ENCODE results near the gene ATP13A4. TPM values are rescaled to one million over a fixed set of nuclear protein-coding genes. Genes with fewer than 3 reads are reported as not detected.

ATP13A4 gene
- total RNA-seq, 2 experiments from 2014 or later: 0.98 to 1.6 TPM

GRCh38 chr3:193507566-193507965 is 47.1 kb downstream of the ATP13A4 start:
- Histone ChIP-seq H3K4me3 (ENCODE audit: low read length) (no peak overlapping the region), H3K27me3 (ENCODE audit: control insufficient read depth in 1 of 2, insufficient read depth in 2 of 2, low read length in 2 of 2) (no peaks in the 10 kb centered on the region), H3K27ac (ENCODE audit: low read depth in 1 of 2, low read length in 2 of 2) (no peak overlapping the region), H3K36me3 (ENCODE audit: insufficient read depth, low read length) (no peaks in the 10 kb centered on the region), H3K9me3 (ENCODE audit: control insufficient read depth in 1 of 2, insufficient read depth in 1 of 2, low read length in 2 of 2) (no peaks in the 10 kb centered on the region), H3K4me1 (ENCODE audit: insufficient read depth, low read length) (no peaks in the 10 kb centered on the region)
- Mint-ChIP-seq H3K4me3 (no peak overlapping the region), H3K27ac (no peak overlapping the region), H3K36me3 (ENCODE audit: low read depth) (no peaks in the 10 kb centered on the region), H3K4me1 (ENCODE audit: low read depth) (no peaks in the 10 kb centered on the region), H3K9me3 (no peaks in the 10 kb centered on the region), H3K27me3 (no peaks in the 10 kb centered on the region)
- no peak for TF ChIP-seq CTCF (IDR thresholded peaks at IDR 0.05)
- CTCF ChIA-PET: no interaction called here
- DNase-seq: no peak
- intact Hi-C loops (cut with DNase I, micrococcal nuclease): no loop called here
- POLR2A ChIA-PET: no interaction called here
- ATAC-seq (ENCODE audit: poor library complexity): no peak

GRCh38 chr3:193506921-193507320 is 47.8 kb downstream of the ATP13A4 start:
- Mint-ChIP-seq H3K36me3 (ENCODE audit: low read depth) (no peaks in the 10 kb centered on the region), H3K27me3 (no peaks in the 10 kb centered on the region), H3K4me1 (ENCODE audit: low read depth) (no peaks in the 10 kb centered on the region), H3K4me3 (no peak overlapping the region), H3K9me3 (no peaks in the 10 kb centered on the region), H3K27ac (no peak overlapping the region)
- TF ChIP-seq CTCF (IDR thresholded peaks at IDR 0.05): no peak
- no peaks in the 10 kb centered on the region for H3K9me3 ChIP-seq (ENCODE audit: control insufficient read depth in 1 of 2, insufficient read depth in 1 of 2, low read length in 2 of 2)
- ChIA-PET POLR2A (no interaction called here), CTCF (no interaction called here)
- intact Hi-C loops (cut with DNase I, micrococcal nuclease): no loop called here
- no peak for ATAC-seq (ENCODE audit: poor library complexity)
- H3K27me3 ChIP-seq (ENCODE audit: control insufficient read depth in 1 of 2, insufficient read depth in 2 of 2, low read length in 2 of 2): no peaks in the 10 kb centered on the region
- H3K4me1 ChIP-seq (ENCODE audit: insufficient read depth, low read length): no peaks in the 10 kb centered on the region
- no peak overlapping the region for H3K4me3 ChIP-seq (ENCODE audit: low read length)
- H3K27ac ChIP-seq (ENCODE audit: low read depth in 1 of 2, low read length in 2 of 2): no peak overlapping the region
- no peaks in the 10 kb centered on the region for H3K36me3 ChIP-seq (ENCODE audit: insufficient read depth, low read length)
- no peak for DNase-seq

GRCh38 chr3:193502871-193503270 is 51.8 kb downstream of the ATP13A4 start:
- Histone ChIP-seq H3K4me1 (ENCODE audit: insufficient read depth, low read length) (no peaks in the 10 kb centered on the region), H3K9me3 (ENCODE audit: control insufficient read depth in 1 of 2, insufficient read depth in 1 of 2, low read length in 2 of 2) (no peaks in the 10 kb centered on the region), H3K4me3 (ENCODE audit: low read length) (no peak overlapping the region), H3K27ac (ENCODE audit: low read depth in 1 of 2, low read length in 2 of 2) (no peak overlapping the region), H3K27me3 (ENCODE audit: control insufficient read depth in 1 of 2, insufficient read depth in 2 of 2, low read length in 2 of 2) (no peaks in the 10 kb centered on the region), H3K36me3 (ENCODE audit: insufficient read depth, low read length) (no peaks in the 10 kb centered on the region)
- no peak for ATAC-seq (ENCODE audit: poor library complexity)
- no peaks in the 10 kb centered on the region for H3K27me3 Mint-ChIP-seq
- intact Hi-C loops (cut with DNase I, micrococcal nuclease): no loop called here
- H3K27ac Mint-ChIP-seq: no peak overlapping the region
- no peaks in the 10 kb centered on the region for H3K4me1 Mint-ChIP-seq (ENCODE audit: low read depth)
- no peaks in the 10 kb centered on the region for H3K36me3 Mint-ChIP-seq (ENCODE audit: low read depth)
- no peak for TF ChIP-seq CTCF (IDR thresholded peaks at IDR 0.05)
- CTCF ChIA-PET: no interaction called here
- H3K9me3 Mint-ChIP-seq: no peaks in the 10 kb centered on the region
- no peak for DNase-seq
- POLR2A ChIA-PET: no interaction called here
- H3K4me3 Mint-ChIP-seq: no peak overlapping the region
